ENCODE data around the gene TIAM1.

The TIAM1 gene

DNA sequence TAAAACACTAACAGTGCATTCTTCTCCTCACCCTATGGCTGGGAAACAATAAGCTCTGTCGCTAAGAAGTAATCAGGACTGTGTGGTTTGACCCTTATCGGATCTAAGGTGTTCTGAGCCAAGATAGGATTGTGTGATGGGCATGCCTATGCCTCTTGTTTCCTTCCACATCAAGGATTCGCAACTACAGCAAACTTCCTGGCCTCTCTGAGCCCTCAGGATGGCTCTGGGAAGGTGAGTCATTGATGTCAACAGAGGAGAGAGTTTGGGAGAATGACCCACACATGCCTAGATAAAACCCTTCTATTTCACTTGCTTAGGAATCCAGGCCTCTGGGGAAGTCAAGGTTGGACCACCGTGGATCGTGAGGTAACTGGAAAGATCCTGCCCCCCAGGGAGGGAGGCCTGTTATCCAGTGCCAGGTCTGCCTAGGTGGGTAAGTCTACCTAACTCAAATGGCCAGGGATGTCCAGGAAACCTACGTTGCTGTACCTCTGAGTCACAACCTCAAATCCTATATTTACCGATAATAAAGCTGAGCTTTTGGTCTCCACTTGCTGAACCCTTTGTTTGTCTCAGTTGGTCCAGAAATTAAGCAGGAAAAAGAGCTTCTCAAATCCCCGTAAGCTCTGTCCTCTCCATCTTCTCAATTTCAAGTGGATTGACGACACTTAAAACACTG, 27.4 kb downstream of the TIAM1 start:
- TF ChIP-seq POLR2A (IDR thresholded peaks at IDR 0.05; ENCODE audit: extremely low read depth, insufficient read length) (no peak), MYC (IDR thresholded peaks at IDR 0.05; ENCODE audit: low read depth, low read length) (no peak)
- TF ChIP-seq, protein P1, sequence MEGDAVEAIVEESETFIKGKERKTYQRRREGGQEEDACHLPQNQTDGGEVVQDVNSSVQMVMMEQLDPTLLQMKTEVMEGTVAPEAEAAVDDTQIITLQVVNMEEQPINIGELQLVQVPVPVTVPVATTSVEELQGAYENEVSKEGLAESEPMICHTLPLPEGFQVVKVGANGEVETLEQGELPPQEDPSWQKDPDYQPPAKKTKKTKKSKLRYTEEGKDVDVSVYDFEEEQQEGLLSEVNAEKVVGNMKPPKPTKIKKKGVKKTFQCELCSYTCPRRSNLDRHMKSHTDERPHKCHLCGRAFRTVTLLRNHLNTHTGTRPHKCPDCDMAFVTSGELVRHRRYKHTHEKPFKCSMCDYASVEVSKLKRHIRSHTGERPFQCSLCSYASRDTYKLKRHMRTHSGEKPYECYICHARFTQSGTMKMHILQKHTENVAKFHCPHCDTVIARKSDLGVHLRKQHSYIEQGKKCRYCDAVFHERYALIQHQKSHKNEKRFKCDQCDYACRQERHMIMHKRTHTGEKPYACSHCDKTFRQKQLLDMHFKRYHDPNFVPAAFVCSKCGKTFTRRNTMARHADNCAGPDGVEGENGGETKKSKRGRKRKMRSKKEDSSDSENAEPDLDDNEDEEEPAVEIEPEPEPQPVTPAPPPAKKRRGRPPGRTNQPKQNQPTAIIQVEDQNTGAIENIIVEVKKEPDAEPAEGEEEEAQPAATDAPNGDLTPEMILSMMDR (IDR thresholded peaks at IDR 0.05; ENCODE audit: low read depth, low read length): no peak
- TF ChIP-seq, protein P2, sequence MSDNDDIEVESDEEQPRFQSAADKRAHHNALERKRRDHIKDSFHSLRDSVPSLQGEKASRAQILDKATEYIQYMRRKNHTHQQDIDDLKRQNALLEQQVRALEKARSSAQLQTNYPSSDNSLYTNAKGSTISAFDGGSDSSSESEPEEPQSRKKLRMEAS (IDR thresholded peaks at IDR 0.05; ENCODE audit: low read depth, low read length): no peak
- no peak overlapping the region for H3K4me3 ChIP-seq (ENCODE audit: low read depth, low read length)
- no peak for DNase-seq (ENCODE audit: low read depth)

DNA sequence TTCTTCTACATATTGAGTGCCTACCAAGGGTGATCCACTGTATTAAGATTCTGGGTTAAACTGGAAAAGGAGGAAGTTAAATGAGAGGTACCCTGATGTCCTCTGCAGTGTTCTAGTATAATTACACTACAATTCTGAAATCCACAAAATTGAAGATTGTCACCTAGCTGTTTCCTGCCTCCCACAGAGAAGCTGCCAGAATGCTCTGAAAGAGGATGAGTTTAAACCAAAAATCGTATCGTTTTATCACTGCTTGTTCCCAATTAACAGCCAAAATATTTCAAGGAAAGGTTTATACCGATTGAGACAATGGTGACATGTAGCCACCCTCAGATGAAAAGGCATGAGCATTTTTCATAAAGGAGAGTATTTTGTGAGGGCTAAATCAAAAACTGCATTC, 28.0 kb downstream of the TIAM1 start:
- DNase-seq (ENCODE audit: low read depth): no peak
- no peak overlapping the region for H3K4me3 ChIP-seq (ENCODE audit: low read depth, low read length)

DNA sequence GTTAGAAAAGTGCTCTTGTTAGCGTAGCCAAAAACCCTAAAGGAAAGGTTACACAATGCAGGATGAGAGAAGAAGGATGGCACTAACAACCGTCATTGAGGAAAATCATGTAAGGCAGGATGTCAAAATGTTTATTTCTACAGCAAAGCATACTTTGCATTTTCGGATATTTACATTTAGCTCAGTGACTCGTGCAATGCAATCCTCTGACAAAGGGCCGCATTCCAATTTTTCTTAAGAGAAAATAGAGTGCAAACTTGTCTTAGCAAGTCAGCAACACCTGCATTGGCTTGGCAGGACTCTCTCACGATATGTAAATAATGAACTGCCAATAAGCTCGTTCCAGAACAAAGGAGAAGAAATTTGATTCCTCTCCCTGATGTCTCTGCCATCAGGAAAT, 33.3 kb downstream of the TIAM1 start:
- no peak overlapping the region for H3K4me3 ChIP-seq (ENCODE audit: low read depth, low read length)
- TF ChIP-seq, protein P2 (IDR thresholded peaks at IDR 0.05; ENCODE audit: low read depth, low read length): no peak
- no peak for TF ChIP-seq MYC (IDR thresholded peaks at IDR 0.05; ENCODE audit: low read depth, low read length)
- TF ChIP-seq, protein P1 (IDR thresholded peaks at IDR 0.05; ENCODE audit: low read depth, low read length): no peak
- no peak for TF ChIP-seq POLR2A (IDR thresholded peaks at IDR 0.05; ENCODE audit: extremely low read depth, insufficient read length)
- no peak for DNase-seq (ENCODE audit: low read depth)

More for the DNA sequence above, 28.0 kb downstream of the TIAM1 start:
- TF ChIP-seq MYC (IDR thresholded peaks at IDR 0.05; ENCODE audit: low read depth, low read length) (no peak), POLR2A (IDR thresholded peaks at IDR 0.05; ENCODE audit: extremely low read depth, insufficient read length) (no peak)
- TF ChIP-seq, protein P2 (IDR thresholded peaks at IDR 0.05; ENCODE audit: low read depth, low read length): no peak
- TF ChIP-seq, protein P1 (IDR thresholded peaks at IDR 0.05; ENCODE audit: low read depth, low read length): no peak

DNA sequence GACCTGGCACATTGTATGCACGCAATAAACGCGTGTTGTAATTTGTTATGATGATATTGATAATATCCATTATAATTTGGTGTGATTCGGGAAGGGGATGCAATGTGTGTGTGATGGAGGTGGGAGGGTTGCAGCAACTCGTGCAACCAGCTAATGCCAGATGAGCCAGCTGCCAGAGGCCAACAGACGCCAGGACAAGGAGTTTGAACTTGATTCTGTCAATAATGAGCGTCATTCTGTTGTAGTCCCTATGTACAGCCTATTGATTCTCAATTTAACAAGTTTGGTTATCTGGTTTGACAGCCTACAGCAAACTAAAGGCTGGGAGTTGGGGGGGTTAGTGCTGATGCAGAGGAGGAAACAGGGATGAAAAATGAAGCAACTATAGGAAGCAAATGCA, 35.5 kb downstream of the TIAM1 start:
- DNase-seq (ENCODE audit: low read depth): no peak
- TF ChIP-seq, protein P1 (IDR thresholded peaks at IDR 0.05; ENCODE audit: low read depth, low read length): no peak
- TF ChIP-seq POLR2A (IDR thresholded peaks at IDR 0.05; ENCODE audit: extremely low read depth, insufficient read length): no peak
- no peak for TF ChIP-seq MYC (IDR thresholded peaks at IDR 0.05; ENCODE audit: low read depth, low read length)
- TF ChIP-seq, protein P2 (IDR thresholded peaks at IDR 0.05; ENCODE audit: low read depth, low read length): no peak
- H3K4me3 ChIP-seq (ENCODE audit: low read depth, low read length): no peak overlapping the region

DNA sequence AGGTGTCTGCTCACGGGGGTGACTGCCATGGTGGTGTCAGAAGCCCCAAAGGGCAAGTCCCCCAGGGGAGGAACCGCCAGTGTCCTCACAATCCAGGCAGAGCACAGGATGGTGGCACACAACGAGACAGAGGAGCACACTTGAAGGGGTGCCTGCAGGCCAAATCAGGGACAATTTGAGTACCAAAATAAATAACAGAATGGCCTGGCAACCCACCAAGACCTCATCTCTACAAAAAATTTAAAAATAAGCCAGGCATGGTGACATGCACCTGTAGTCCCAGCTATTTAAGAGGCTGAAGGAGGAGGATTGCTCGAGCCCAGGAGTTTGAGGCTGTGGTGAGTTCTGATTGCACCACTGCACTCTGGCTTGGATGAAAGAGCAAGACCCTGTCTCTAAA, 38.2 kb downstream of the TIAM1 start:
- TF ChIP-seq, protein P1 (IDR thresholded peaks at IDR 0.05; ENCODE audit: low read depth, low read length): no peak
- TF ChIP-seq MYC (IDR thresholded peaks at IDR 0.05; ENCODE audit: low read depth, low read length): no peak
- TF ChIP-seq, protein P2 (IDR thresholded peaks at IDR 0.05; ENCODE audit: low read depth, low read length): no peak
- TF ChIP-seq POLR2A (IDR thresholded peaks at IDR 0.05; ENCODE audit: extremely low read depth, insufficient read length): no peak
- no peak overlapping the region for H3K4me3 ChIP-seq (ENCODE audit: low read depth, low read length)
- no peak for DNase-seq (ENCODE audit: low read depth)
